Measurements from ENCODE around the gene TRIO.

The TRIO gene

DNA sequence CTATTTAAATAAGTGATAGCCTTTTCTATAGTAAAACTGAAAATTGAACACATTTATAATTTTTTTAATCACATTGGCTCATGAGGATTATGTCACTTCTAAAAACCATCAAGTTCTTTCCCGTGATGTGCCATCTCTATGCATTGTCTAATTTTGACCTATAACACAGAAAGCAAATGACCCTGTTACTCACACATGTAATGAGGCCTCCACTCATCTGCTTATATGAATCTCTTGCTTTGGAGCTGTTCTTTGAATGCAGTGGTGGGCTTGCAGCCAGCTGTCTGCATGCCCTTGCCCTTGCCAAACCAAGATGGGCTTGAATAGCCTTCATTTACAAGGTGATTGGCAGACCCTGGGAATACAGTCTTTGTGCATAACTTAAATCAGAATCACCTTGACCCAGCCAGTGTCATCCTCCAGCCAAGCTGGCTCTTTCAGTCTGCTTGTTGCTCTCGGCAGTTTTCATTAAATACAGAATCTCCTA is 163.2 kb downstream of the TRIO start (continued):
- no peak for TF ChIP-seq KLF7 (tag by site-specific recombination; IDR thresholded peaks at IDR 0.05; ENCODE audit: borderline replicate concordance)
- no peak for TF ChIP-seq ZNF426 (tag by site-specific recombination; IDR thresholded peaks at IDR 0.05)
- no peak for TF ChIP-seq SALL2 (tag by site-specific recombination; IDR thresholded peaks at IDR 0.05; ENCODE audit: borderline replicate concordance)
- TF ChIP-seq HOXD13 (CRISPR knock-in tag; IDR thresholded peaks at IDR 0.05; ENCODE audit: borderline replicate concordance), result no peak
- no peak for TF ChIP-seq ZNF473 (tag by site-specific recombination; IDR thresholded peaks at IDR 0.05)
- TF ChIP-seq ZNF211 (tag by site-specific recombination; IDR thresholded peaks at IDR 0.05; ENCODE audit: low read depth), result no peak
- TF ChIP-seq ZNF114 (tag by site-specific recombination; IDR thresholded peaks at IDR 0.05), result no peak

DNA sequence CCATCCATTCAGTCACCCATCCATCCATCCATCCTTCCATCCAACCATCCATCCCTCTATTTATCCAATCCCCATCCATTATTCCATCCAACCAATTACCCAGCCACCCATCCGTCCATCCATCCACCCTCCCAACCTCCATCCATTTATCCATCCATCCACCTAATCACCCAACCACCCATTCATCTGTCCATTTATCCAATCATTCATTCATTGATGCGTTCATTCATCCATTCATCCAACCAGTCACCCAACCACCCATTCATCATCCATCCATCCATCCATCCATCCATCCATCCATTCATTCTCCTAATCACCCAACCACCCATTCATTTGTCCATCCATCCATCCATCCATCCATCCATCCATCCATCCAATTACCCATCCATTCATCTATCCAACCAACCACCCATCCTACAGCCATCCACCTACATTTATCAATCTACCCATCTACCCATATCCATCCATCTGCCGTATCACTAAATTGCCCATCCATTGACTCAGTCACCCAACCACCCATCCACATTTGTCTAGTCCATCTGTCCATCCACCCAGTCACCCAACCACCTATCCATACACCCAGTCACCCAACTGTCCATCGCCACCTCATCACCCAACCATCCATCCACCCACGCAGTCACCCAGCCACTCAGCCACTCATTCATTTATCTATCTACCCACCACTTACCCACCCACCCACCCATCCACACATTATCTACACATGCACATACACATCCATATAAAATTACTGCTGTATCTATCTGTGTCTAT is 165.4 kb downstream of the TRIO start:
- POLR2A ChIA-PET, result no interaction called here
- TF ChIP-seq ZBTB7A (tag by site-specific recombination; IDR thresholded peaks at IDR 0.05; ENCODE audit: low read depth) (no peak), ZBTB48 (tag by site-specific recombination; IDR thresholded peaks at IDR 0.05) (no peak), ZNF548 (tag by site-specific recombination; IDR thresholded peaks at IDR 0.05) (0 out of 2 replicates have a peak, but pooled peaks have one; percentile 26), KLF8 (tag by site-specific recombination; IDR thresholded peaks at IDR 0.05) (no peak), ZBTB21 (tag by site-specific recombination; IDR thresholded peaks at IDR 0.05) (no peak), ZSCAN16 (tag by site-specific recombination; IDR thresholded peaks at IDR 0.05) (no peak), ZNF157 (tag by site-specific recombination; IDR thresholded peaks at IDR 0.05) (no peak), REPIN1 (tag by site-specific recombination; IDR thresholded peaks at IDR 0.05; ENCODE audit: low read depth) (no peak), SP7 (tag by site-specific recombination; IDR thresholded peaks at IDR 0.05) (no peak), ZNF529 (tag by site-specific recombination; IDR thresholded peaks at IDR 0.05; ENCODE audit: insufficient replicate concordance) (no peak), ZNF366 (tag by site-specific recombination; conservative IDR thresholded peaks at IDR 0.05) (peak; percentile 98), GLI2 (tag by site-specific recombination; IDR thresholded peaks at IDR 0.05; ENCODE audit: borderline replicate concordance, low read depth) (no peak), ZBTB17 (tag by site-specific recombination; IDR thresholded peaks at IDR 0.05) (peak; percentile 46), ZNF514 (tag by site-specific recombination; IDR thresholded peaks at IDR 0.05) (no peak), ZFHX2 (tag by site-specific recombination; conservative IDR thresholded peaks at IDR 0.05) (peak; percentile 78), EGR2 (tag by site-specific recombination; IDR thresholded peaks at IDR 0.05; ENCODE audit: low read depth) (peak; percentile 88), ZFP69B (tag by site-specific recombination; IDR thresholded peaks at IDR 0.05) (no peak), ZNF324 (tag by site-specific recombination; IDR thresholded peaks at IDR 0.05) (no peak), ZSCAN23 (tag by site-specific recombination; IDR thresholded peaks at IDR 0.05) (no peak)
- TF ChIP-seq, protein P1, sequence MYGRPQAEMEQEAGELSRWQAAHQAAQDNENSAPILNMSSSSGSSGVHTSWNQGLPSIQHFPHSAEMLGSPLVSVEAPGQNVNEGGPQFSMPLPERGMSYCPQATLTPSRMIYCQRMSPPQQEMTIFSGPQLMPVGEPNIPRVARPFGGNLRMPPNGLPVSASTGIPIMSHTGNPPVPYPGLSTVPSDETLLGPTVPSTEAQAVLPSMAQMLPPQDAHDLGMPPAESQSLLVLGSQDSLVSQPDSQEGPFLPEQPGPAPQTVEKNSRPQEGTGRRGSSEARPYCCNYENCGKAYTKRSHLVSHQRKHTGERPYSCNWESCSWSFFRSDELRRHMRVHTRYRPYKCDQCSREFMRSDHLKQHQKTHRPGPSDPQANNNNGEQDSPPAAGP (tag by site-specific recombination; IDR thresholded peaks at IDR 0.05), result no peak
- TF ChIP-seq, protein P2, sequence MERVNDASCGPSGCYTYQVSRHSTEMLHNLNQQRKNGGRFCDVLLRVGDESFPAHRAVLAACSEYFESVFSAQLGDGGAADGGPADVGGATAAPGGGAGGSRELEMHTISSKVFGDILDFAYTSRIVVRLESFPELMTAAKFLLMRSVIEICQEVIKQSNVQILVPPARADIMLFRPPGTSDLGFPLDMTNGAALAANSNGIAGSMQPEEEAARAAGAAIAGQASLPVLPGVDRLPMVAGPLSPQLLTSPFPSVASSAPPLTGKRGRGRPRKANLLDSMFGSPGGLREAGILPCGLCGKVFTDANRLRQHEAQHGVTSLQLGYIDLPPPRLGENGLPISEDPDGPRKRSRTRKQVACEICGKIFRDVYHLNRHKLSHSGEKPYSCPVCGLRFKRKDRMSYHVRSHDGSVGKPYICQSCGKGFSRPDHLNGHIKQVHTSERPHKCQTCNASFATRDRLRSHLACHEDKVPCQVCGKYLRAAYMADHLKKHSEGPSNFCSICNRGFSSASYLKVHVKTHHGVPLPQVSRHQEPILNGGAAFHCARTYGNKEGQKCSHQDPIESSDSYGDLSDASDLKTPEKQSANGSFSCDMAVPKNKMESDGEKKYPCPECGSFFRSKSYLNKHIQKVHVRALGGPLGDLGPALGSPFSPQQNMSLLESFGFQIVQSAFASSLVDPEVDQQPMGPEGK (tag by site-specific recombination; IDR thresholded peaks at IDR 0.05), result no peak
- Histone ChIP-seq H3K4me3 (ENCODE audit: low read depth, low read length) (no peak overlapping the region), H3K27ac (ENCODE audit: extremely low read depth, low read depth, low read length) (no peak overlapping the region), H3K36me3 (ENCODE audit: control insufficient read depth in 2 of 2, insufficient read depth in 1 of 2, low read length in 2 of 2) (peaks cover 30 to 64% of the 10 kb centered on the region in 2 experiments), H3K9me3 (ENCODE audit: control insufficient read depth, insufficient read depth, low read depth, low read length) (no peaks in the 10 kb centered on the region), H3K4me1 (ENCODE audit: control insufficient read depth, insufficient read depth, low read length) (0 out of 2 replicates have a peak, but pooled peaks cover 2% of the 10 kb centered on the region)
- CTCF ChIA-PET, result interaction anchor here (1.1 kb wide), 1 partner anchor 17 kb away, joined by 5 read pairs; no protein-coding TSS in a partner anchor
